Tibial nerve (tissue), 4 donors: ENCODE data around the gene ATG7. TPM values are rescaled to one million over a fixed set of nuclear protein-coding genes. Genes with fewer than 3 reads are reported as not detected.
A peak's percentile ranks its signal among the peaks of the same experiment; 100 is the strongest.

Experiments
- DNase-seq, 2 donors: peaks; one replicate each; pipeline ENCODE4 v3.0.0-alpha.2; 2019; ENCODE audit warnings: low spot score in 2 of 2
- H3K27ac ChIP-seq, 4 donors: fragments of 200-600 bp; sonication (generic) in 3 of 4; one replicate each; pipeline ENCODE4 v1.5.1; 2017 to 2019; ENCODE audit warnings: mild to moderate bottlenecking in 1 of 4
- H3K27me3 ChIP-seq, 2 donors: fragments of 200-600 bp; sonication (generic) in 1 of 2; one replicate each; pipeline versions ENCODE4 v1.5.1 to v1.6.0; 2017 to 2019
- H3K36me3 ChIP-seq, 3 donors: fragments of 200-600 bp; sonication (generic); one replicate each; pipeline ENCODE4 v1.5.1; 2018 to 2019
- H3K4me1 ChIP-seq, 4 donors: fragments of 200-600 bp; sonication (generic) in 3 of 4; one replicate each; pipeline ENCODE4 v1.5.1; 2017 to 2019
- H3K4me3 ChIP-seq, 4 donors: fragments of 200-600 bp; sonication (generic) in 3 of 4; one replicate each; pipeline ENCODE4 v1.5.1; 2017 to 2019; ENCODE audit warnings: mild to moderate bottlenecking in 1 of 4, moderate library complexity in 1 of 4
- H3K9me3 ChIP-seq, 4 donors: fragments of 200-600 bp; sonication (generic) in 3 of 4; one replicate each; pipeline ENCODE4 v1.5.1; 2017 to 2019
- EP300 ChIP-seq, 2 donors: sonication (generic); formaldehyde crosslinking; IDR thresholded peaks; one replicate each; pipeline ENCODE4 v1.6.1; 2017; ENCODE audit warnings: antibody characterized with exemption in 2 of 2, mild to moderate bottlenecking in 1 of 2
- POLR2A ChIP-seq, 2 donors: fragments of 450-650 bp; IDR thresholded peaks; one replicate each; pipeline ENCODE4 v1.6.1; 2017; ENCODE audit warnings: antibody characterized with exemption in 2 of 2, mild to moderate bottlenecking in 2 of 2, moderate library complexity in 2 of 2
- WGBS, 2 donors: methylation state at CpG; one replicate each; pipeline ENCODE4 v1.1.5; 2018; 5-methylcytosine and 5-hydroxymethylcytosine counted together
- total RNA-seq, 4 donors: library from RNA; depleted of rRNA; stranded (reverse); fragments of >200 nt; gene quantifications; one replicate each; pipeline ENCODE4 v1.1.0, GENCODE V29; 2016
- TF ChIP-seq, protein P1 (sequence below), 5 experiments: fragments of 200-600 bp in 3 of 5; fragments of 450-650 bp in 2 of 5; sonication (generic) in 3 of 5; IDR thresholded peaks; one replicate each; pipeline ENCODE4 v1.5.1; 2016 to 2019; ENCODE audit warnings: antibody characterized with exemption in 5 of 5, mild to moderate bottlenecking in 3 of 5, moderate library complexity in 2 of 5

The ATG7 gene
- total RNA-seq, 4 donors from 2014 or later = 71.0 to 94.0 (median 76.2) TPM

DNA sequence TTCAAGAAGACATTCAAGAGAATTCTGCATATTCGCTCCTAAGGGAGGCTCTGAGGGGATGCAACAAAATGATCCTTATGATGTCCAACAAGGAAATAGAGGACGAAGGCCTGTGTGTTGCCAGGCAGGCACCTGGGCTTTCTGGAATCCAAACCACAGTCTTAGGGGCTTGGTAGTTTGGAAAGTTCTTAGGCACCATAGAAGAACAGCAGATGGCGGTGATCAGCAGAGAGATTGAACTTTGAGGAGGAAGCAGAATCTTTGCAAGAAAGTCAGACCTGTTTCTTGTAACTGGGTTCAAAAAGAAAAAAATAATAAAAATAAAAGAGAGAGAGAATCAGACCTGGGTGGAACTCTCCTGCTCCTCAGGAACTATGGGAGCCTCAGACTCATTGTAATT, 11.7 kb upstream of the ATG7 start:
- no peak for TF ChIP-seq EP300 (IDR thresholded peaks at IDR 0.05)
- TF ChIP-seq POLR2A (IDR thresholded peaks at IDR 0.05) = no peak
- TF ChIP-seq, protein P1, sequence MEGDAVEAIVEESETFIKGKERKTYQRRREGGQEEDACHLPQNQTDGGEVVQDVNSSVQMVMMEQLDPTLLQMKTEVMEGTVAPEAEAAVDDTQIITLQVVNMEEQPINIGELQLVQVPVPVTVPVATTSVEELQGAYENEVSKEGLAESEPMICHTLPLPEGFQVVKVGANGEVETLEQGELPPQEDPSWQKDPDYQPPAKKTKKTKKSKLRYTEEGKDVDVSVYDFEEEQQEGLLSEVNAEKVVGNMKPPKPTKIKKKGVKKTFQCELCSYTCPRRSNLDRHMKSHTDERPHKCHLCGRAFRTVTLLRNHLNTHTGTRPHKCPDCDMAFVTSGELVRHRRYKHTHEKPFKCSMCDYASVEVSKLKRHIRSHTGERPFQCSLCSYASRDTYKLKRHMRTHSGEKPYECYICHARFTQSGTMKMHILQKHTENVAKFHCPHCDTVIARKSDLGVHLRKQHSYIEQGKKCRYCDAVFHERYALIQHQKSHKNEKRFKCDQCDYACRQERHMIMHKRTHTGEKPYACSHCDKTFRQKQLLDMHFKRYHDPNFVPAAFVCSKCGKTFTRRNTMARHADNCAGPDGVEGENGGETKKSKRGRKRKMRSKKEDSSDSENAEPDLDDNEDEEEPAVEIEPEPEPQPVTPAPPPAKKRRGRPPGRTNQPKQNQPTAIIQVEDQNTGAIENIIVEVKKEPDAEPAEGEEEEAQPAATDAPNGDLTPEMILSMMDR (IDR thresholded peaks at IDR 0.05) = no peak
- Histone ChIP-seq H3K27me3 (no peaks in the 10 kb centered on the region), H3K4me1 (no peaks in the 10 kb centered on the region), H3K4me3 (no peak overlapping the region), H3K27ac (no peak overlapping the region), H3K36me3 (peaks cover 0 to 24% (median 0%) of the 10 kb centered on the region in 3 donors), H3K9me3 (no peaks in the 10 kb centered on the region)
- no peak for DNase-seq
- 85 to 89% methylated on average over 3 of the region's 3 CpGs for WGBS, 2 donors

DNA sequence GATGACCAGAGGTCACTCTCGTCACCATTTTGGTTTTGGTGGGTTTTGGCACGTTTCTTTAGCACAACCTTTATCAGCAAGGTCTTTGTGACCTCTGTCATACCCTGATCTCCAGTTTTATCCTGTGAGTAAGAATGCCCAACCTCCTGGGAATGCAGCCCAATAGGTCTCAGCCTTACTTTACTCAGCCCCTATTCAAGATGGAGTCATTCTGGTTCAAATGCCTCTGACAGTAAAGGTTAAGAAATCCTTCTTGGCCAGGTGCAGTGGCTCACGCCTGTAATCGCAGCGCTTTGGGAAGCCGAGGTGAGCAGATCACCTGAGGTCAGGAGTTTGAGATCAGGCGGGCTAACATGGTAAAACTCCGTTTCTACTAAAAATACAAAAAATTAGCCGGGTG, 3.2 kb upstream of the ATG7 start:
- DNase-seq = no peak
- 89 to 90% methylated on average over 9 of the region's 9 CpGs for WGBS, 2 donors
- Histone ChIP-seq H3K9me3 (no peaks in the 10 kb centered on the region), H3K4me1 (peaks cover 0 to 17% (median 10%) of the 10 kb centered on the region in 4 donors), H3K4me3 (no peak overlapping the region), H3K27me3 (no peaks in the 10 kb centered on the region), H3K27ac (no peak overlapping the region), H3K36me3 (no peaks in the 10 kb centered on the region)
- no peak for TF ChIP-seq EP300 (IDR thresholded peaks at IDR 0.05)
- TF ChIP-seq, protein P1 (IDR thresholded peaks at IDR 0.05) = no peak
- TF ChIP-seq POLR2A (IDR thresholded peaks at IDR 0.05) = no peak

DNA sequence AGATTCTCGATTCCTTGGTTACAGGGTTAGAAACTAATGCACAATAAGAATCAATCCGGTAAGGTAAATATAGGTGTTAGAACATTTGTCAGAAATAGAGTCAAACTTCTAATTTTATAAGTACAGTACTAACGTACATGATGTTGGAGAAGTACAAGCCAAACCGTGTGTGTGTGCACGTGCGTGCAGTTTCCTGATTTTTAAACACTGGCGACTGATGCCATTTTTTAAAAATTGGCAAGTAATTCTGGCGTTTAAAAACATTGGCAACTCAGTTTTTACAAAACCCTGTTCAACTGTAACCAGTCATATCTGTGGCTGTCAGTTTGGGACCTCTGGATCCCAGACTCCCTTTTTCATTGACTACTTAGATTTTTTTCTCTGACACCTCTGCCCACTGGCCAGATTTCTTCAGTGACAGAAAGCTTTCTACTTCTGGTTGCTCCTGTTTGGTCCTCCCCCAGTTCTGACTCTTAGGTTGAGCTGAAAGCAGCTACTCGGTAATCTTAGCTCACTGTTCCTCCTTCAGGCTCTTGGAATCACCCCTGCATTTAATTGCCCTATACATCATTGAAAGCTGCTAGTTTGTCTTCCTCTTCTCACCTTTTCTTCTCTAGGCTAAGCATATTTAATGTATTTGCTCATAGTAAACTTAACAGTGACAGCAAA, 843 bp downstream of the ATG7 start:
- DNase-seq = no peak
- 4 to 5% methylated on average over 9 of the region's 9 CpGs for WGBS, 2 donors
- Histone ChIP-seq H3K36me3 (peaks cover 0 to 17% (median 0%) of the 10 kb centered on the region in 3 donors), H3K27ac (peak overlapping the region in 3 of 4 donors; percentile 86 to 93 (median 88)), H3K4me1 (peaks cover 0 to 30% (median 11%) of the 10 kb centered on the region in 4 donors), H3K4me3 (peak overlapping the region; percentile 54 to 85 (median 71)), H3K9me3 (peaks cover 0 to 8% (median 0%) of the 10 kb centered on the region in 4 donors), H3K27me3 (no peaks in the 10 kb centered on the region)
- TF ChIP-seq POLR2A (IDR thresholded peaks at IDR 0.05) (no peak), EP300 (IDR thresholded peaks at IDR 0.05) (no peak)
- TF ChIP-seq, protein P1 (IDR thresholded peaks at IDR 0.05) = no peak

DNA sequence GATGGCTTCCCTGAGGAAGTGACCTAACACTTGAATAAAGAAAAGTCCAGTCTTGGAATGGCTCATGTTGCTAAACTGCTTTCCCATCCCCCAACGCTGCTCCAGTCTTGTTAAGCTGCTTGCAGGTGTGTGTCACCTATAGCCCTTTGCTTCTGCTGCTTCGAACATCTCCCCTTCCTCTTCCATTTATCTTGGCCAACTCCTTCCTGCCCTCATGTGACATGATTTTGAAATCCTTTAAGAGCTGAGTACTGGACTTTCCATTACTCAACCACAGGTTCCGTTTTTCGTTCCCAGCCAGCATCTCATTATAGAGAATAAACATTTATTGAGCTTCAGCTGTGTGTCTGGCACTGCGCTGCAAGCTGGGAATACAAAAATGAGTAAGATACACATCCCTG, 1.7 kb downstream of the ATG7 start:
- no peak overlapping the region for H3K4me3 ChIP-seq
- peaks cover 0 to 8% (median 0%) of the 10 kb centered on the region in 4 donors for H3K9me3 ChIP-seq
- TF ChIP-seq POLR2A (IDR thresholded peaks at IDR 0.05) = peak in 1 of 2 donors; percentile 21
- peak; percentile 49 to 80 for TF ChIP-seq EP300 (IDR thresholded peaks at IDR 0.05)
- TF ChIP-seq, protein P1 (IDR thresholded peaks at IDR 0.05) = no peak
- 77 to 85% methylated on average over 5 of the region's 5 CpGs for WGBS, 2 donors
- no peaks in the 10 kb centered on the region for H3K27me3 ChIP-seq
- H3K36me3 ChIP-seq = peaks cover 0 to 23% (median 0%) of the 10 kb centered on the region in 3 donors
- peaks cover 0 to 30% (median 11%) of the 10 kb centered on the region in 4 donors for H3K4me1 ChIP-seq
- peak in 1 of 2 donors; percentile 48 for DNase-seq
- H3K27ac ChIP-seq = peak overlapping the region in 2 of 4 donors; percentile 24 to 93

DNA sequence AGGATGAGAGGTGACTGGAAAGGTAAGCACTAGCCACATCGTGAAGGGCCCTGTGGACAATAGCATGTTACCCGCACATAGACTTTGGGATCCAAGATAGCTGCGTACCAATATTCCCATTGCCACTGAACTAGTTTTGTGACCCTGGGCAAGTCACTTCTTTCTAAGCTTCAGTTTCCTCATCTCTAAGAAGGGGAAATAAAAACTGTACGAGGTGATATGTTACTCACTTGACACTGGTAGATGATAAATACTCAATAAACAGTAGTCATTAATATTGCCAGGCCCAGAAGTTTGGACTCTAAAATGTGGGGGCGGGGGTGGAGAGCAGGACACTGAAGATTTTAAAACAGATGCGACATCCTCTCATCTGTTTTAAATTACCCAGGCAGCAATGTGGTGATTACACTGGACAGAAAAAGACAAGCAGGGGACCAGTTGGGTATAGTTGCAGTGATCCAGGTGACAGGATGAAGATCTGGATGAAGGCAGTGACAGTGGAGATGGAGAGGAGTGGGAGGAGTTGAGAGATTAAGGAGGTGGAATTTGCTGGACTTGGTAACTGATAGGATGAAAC, 2.5 kb downstream of the ATG7 start:
- Histone ChIP-seq H3K27ac (peak overlapping the region in 2 of 4 donors; percentile 12 to 24), H3K36me3 (peaks cover 0 to 31% (median 0%) of the 10 kb centered on the region in 3 donors), H3K27me3 (no peaks in the 10 kb centered on the region), H3K4me1 (peaks cover 0 to 30% (median 11%) of the 10 kb centered on the region in 4 donors), H3K9me3 (peaks cover 0 to 8% (median 0%) of the 10 kb centered on the region in 4 donors), H3K4me3 (no peak overlapping the region)
- 78 to 85% methylated on average over 6 of the region's 6 CpGs for WGBS, 2 donors
- no peak for DNase-seq
- no peak for TF ChIP-seq POLR2A (IDR thresholded peaks at IDR 0.05)
- TF ChIP-seq, protein P1 (IDR thresholded peaks at IDR 0.05) = no peak
- no peak for TF ChIP-seq EP300 (IDR thresholded peaks at IDR 0.05)
